Mesenchymal stem cell (in vitro differentiated cells and primary cell): ENCODE data around the gene EMC1.
A peak's percentile ranks its signal among the peaks of the same experiment; 100 is the strongest.

ENCODE experiments used
- DNase-seq: peaks from one replicate; pipeline ENCODE4 v3.0.0-alpha.2; 2013
- H2AFZ ChIP-seq: one replicate; pipeline ENCODE4 v1.6.1; 2013; ENCODE audit warnings: low read depth, mild to moderate bottlenecking, control low read depth, inconsistent platforms, low read length, moderate library complexity
- H2AK5ac ChIP-seq: 2 replicates; pipeline ENCODE4 v1.6.1; 2013; ENCODE audit warnings: low read length, moderate library complexity, mild to moderate bottlenecking, inconsistent platforms; ENCODE audit not compliant: severe bottlenecking
- H2BK120ac ChIP-seq: one replicate; pipeline ENCODE4 v1.6.1; 2013; ENCODE audit warnings: low read depth, mild to moderate bottlenecking, inconsistent platforms, low read length, moderate library complexity
- H2BK12ac ChIP-seq, 2 experiments: one replicate each; pipeline ENCODE4 v1.6.1; 2013; ENCODE audit warnings: inconsistent platforms in 2 of 2, low read length in 2 of 2, mild to moderate bottlenecking in 2 of 2, moderate library complexity in 2 of 2, control low read depth in 1 of 2
- H2BK15ac ChIP-seq: one replicate; pipeline ENCODE4 v1.6.1; 2013; ENCODE audit warnings: mild to moderate bottlenecking, low read depth, inconsistent platforms; ENCODE audit not compliant: poor library complexity, severe bottlenecking
- H2BK5ac ChIP-seq: 2 replicates; pipeline ENCODE4 v1.6.1; 2013; ENCODE audit warnings: low read depth, mild to moderate bottlenecking, low read length, control low read depth, inconsistent platforms; ENCODE audit not compliant: poor library complexity, severe bottlenecking
- H3K14ac ChIP-seq, 2 experiments: one replicate each; pipeline ENCODE4 v1.6.1; 2013; ENCODE audit warnings: inconsistent platforms in 2 of 2, low read length in 2 of 2, control low read depth in 1 of 2, mild to moderate bottlenecking in 1 of 2, moderate library complexity in 1 of 2
- H3K18ac ChIP-seq, 2 experiments: one replicate each; pipeline ENCODE4 v1.6.1; 2013; ENCODE audit warnings: inconsistent platforms in 2 of 2, low read length in 2 of 2, control low read depth in 1 of 2, low read depth in 1 of 2, mild to moderate bottlenecking in 1 of 2
- H3K23ac ChIP-seq, 2 experiments: one replicate each; pipeline ENCODE4 v1.6.1; 2013; ENCODE audit warnings: inconsistent platforms in 2 of 2, low read length in 2 of 2, mild to moderate bottlenecking in 2 of 2, moderate library complexity in 2 of 2, control low read depth in 1 of 2
- H3K27ac ChIP-seq: 2 replicates; pipeline ENCODE4 v1.5.1; 2013; ENCODE audit warnings: mild to moderate bottlenecking, moderate library complexity, low read length, control low read depth, inconsistent platforms; ENCODE audit not compliant: poor library complexity, severe bottlenecking
- H3K27me3 ChIP-seq, 2 experiments: 2 replicates each; pipeline versions ENCODE4 v1.6.1 to v1.7.0; 2013; ENCODE audit warnings: low read length in 2 of 2, mild to moderate bottlenecking in 2 of 2, moderate library complexity in 2 of 2, control low read depth in 1 of 2, inconsistent platforms in 1 of 2; ENCODE audit not compliant: control insufficient read depth in 1 of 2, insufficient read depth in 1 of 2
- H3K36me3 ChIP-seq, 2 experiments: 2 replicates each; pipeline versions ENCODE4 v1.6.1 to v1.7.0; 2013; ENCODE audit warnings: low read length in 2 of 2, control low read depth in 1 of 2, inconsistent platforms in 1 of 2, low read depth in 1 of 2, mild to moderate bottlenecking in 1 of 2; ENCODE audit not compliant: insufficient read depth in 2 of 2, control insufficient read depth in 1 of 2
- H3K4ac ChIP-seq, 2 experiments: one replicate each; pipeline ENCODE4 v1.6.1; 2013; ENCODE audit warnings: inconsistent platforms in 2 of 2, low read length in 2 of 2, mild to moderate bottlenecking in 2 of 2, moderate library complexity in 2 of 2, control low read depth in 1 of 2, low read depth in 1 of 2
- H3K4me1 ChIP-seq: 2 replicates; pipeline ENCODE4 v1.6.1; 2013; ENCODE audit warnings: low read depth, low read length, control low read depth; ENCODE audit not compliant: control insufficient read depth, insufficient read depth
- H3K4me2 ChIP-seq: 2 replicates; pipeline ENCODE4 v1.6.1; 2013; ENCODE audit warnings: low read length, mild to moderate bottlenecking, inconsistent platforms; ENCODE audit not compliant: poor library complexity, severe bottlenecking
- H3K4me3 ChIP-seq, 2 experiments: 2 replicates each; pipeline versions ENCODE4 v1.5.1 to v1.7.0; 2013; ENCODE audit warnings: low read length in 2 of 2, mild to moderate bottlenecking in 2 of 2, control low read depth in 1 of 2, low read depth in 1 of 2; ENCODE audit not compliant: insufficient read depth in 1 of 2
- H3K79me1 ChIP-seq: replicated peaks from 2 replicates; pipeline ENCODE4 v1.6.1; 2013; ENCODE audit warnings: mild to moderate bottlenecking, control low read depth, low read length, inconsistent platforms; ENCODE audit not compliant: poor library complexity, severe bottlenecking
- H3K9ac ChIP-seq: 2 replicates; pipeline ENCODE4 v1.7.0; 2013; ENCODE audit warnings: mild to moderate bottlenecking, low read length, moderate library complexity
- H3K9me3 ChIP-seq: 2 replicates; pipeline ENCODE4 v1.7.0; 2013; ENCODE audit warnings: mild to moderate bottlenecking, low read length; ENCODE audit not compliant: control insufficient read depth
- H4K8ac ChIP-seq: one replicate; pipeline ENCODE4 v1.6.1; 2013; ENCODE audit warnings: inconsistent platforms, mild to moderate bottlenecking, low read length, moderate library complexity
- H4K91ac ChIP-seq: one replicate; pipeline ENCODE4 v1.6.1; 2013; ENCODE audit warnings: mild to moderate bottlenecking, low read length, inconsistent platforms
- WGBS: methylation state at CpG from one replicate; pipeline ENCODE4 v1.1.7; 2013; ENCODE audit warnings: mixed read lengths; 5-methylcytosine and 5-hydroxymethylcytosine counted together

EMC1 gene

DNA sequence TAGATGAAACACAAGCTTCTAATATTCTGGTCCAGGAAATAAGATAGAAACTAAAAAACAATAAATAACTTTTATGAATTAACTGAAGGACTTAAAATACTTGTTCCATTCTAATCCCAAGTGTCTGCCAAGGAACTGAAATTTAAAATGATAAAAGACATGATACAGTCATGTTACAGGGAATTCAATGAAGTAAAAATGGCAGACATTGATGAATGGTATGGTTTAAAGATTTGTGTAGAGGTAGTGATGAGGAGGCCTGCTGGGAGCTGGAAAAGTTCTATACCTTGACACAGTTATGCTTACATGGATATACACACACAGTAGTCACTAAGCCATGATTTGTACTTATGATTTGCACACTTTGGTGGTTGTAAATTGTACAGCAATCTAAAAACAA lies 39.2 kb downstream of the EMC1 start:
- no peak for DNase-seq
- no peaks in the 10 kb centered on the region for H3K9me3 ChIP-seq
- H3K9ac ChIP-seq: peak overlapping the region; percentile 99
- no peak overlapping the region for H2BK5ac ChIP-seq
- H3K27ac ChIP-seq: no peak overlapping the region
- no peak overlapping the region for H2BK12ac ChIP-seq
- H2BK15ac ChIP-seq: no peak overlapping the region
- H3K36me3 ChIP-seq: peaks cover 10 to 28% of the 10 kb centered on the region in 2 experiments
- H2AFZ ChIP-seq: no peak overlapping the region
- H3K4ac ChIP-seq: no peak overlapping the region
- no peak overlapping the region for H3K14ac ChIP-seq
- no peak overlapping the region for H3K18ac ChIP-seq
- H2AK5ac ChIP-seq: no peak overlapping the region
- H3K4me2 ChIP-seq: no peak overlapping the region
- peaks cover 4% of the 10 kb centered on the region for H3K4me1 ChIP-seq
- H3K79me1 ChIP-seq: peaks cover 10% of the 10 kb centered on the region
- no peak overlapping the region for H2BK120ac ChIP-seq
- H3K27me3 ChIP-seq: no peaks in the 10 kb centered on the region
- H4K91ac ChIP-seq: no peak overlapping the region
- no peak overlapping the region for H3K4me3 ChIP-seq
- H4K8ac ChIP-seq: no peak overlapping the region
- no peak overlapping the region for H3K23ac ChIP-seq

DNA sequence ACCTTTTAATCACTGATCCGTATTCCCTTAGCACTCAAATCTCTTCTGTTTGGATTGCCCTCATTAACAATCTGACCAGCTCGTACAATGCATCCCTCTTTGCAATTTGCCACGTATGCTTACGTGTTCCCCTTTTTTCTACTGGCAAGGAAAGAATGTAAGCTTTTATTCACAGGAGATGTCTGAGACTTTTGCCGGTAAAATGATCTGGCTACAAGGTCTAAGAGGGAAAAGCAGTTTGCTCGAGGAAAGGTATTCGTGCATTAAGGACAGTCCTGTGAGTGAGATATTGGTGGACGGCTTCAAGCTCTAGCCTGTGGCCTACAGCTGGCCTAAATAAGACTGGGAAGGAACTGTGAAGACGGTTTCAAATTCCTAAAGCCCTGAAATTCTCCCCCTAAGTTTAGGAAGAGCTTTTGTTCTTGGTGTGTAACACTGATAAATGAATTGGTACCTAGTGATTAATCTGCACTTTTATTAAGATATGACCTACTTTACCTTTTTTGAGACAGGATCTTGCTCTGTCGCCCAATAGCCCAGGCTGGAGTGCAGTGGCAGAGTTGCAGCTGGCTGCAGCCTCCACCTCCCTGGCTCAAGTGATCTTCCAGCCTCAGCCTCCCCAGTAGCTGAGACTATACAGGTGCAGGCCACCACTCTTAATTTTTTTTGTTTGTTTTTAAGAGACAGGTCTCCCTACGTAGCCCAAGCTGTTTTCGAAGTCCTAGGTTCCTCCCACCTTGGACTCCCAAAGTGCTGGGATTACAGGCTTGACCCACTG lies 40.4 kb downstream of the EMC1 start:
- Histone ChIP-seq H3K18ac (peak overlapping the region in 1 of 2 experiments; percentile 97), H3K79me1 (peaks cover 6% of the 10 kb centered on the region), H2BK15ac (no peak overlapping the region), H3K4me1 (peaks cover 7% of the 10 kb centered on the region), H2BK5ac (no peak overlapping the region), H3K36me3 (peaks cover 4 to 17% of the 10 kb centered on the region in 2 experiments), H2BK120ac (no peak overlapping the region), H4K8ac (no peak overlapping the region), H2BK12ac (no peak overlapping the region), H3K9ac (peak overlapping the region; percentile 99), H3K27ac (peak overlapping the region; percentile 90), H3K9me3 (no peaks in the 10 kb centered on the region), H3K14ac (no peak overlapping the region), H2AFZ (no peak overlapping the region), H3K23ac (no peak overlapping the region), H3K4me3 (peak overlapping the region; percentile 37 to 100), H3K4ac (no peak overlapping the region), H3K27me3 (no peaks in the 10 kb centered on the region), H4K91ac (no peak overlapping the region), H2AK5ac (peak overlapping the region; percentile 53), H3K4me2 (peak overlapping the region; percentile 93)
- WGBS: 27% methylated on average over 11 of the region's 12 CpGs
- peak; percentile 57 for DNase-seq

DNA sequence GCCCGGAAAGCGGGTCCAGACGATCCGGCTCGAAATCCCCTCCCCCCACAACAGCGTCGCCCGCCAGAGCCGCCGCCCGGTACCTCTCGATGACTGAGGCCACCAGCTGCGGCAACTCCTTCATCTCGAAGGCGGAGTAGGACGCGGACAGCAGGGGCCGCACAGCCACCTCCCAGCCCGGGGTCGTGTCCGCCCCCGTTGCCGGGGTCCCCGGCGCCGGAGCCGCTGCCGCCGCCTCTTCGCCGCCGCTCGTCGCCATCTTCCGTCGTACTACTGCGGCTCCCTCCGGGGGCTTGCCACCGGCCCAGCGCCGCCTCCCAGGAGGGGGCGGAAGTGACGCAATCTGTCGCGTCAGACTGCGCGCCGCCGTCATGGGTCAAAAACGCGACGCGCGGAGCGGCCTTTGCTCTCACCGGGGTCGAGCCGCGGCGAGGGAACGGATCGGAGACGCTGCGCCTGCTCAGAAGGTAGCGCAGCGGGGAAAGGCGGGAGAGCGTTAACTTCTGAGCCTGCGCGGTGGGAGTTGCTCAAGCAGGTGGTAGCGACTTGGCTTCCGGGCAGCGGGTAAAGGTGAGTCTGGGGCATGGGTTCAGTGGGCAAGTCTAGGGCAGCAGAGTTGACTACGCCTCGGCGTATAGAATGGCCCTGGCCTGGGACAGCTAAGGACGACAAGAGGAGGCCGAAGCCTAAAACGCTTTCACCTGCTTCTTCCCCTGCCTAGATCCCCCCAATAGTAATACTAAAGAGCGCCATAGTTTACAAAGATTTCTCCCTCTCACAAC lies 41.1 kb downstream of the EMC1 start, which contains the start of gene UBR4:
Gene UBR4 (minus strand): TSS at position 277 of the 782 bp plus-strand sequence. CDS start 18 bp downstream, at position 259.
- Histone ChIP-seq H3K9me3 (no peaks in the 10 kb centered on the region), H3K14ac (peak within 1 kb of the TSS; percentile 9 to 98), H2AK5ac (peak within 1 kb of the TSS; percentile 75), H2BK5ac (peak within 1 kb of the TSS; percentile 88), H3K79me1 (peaks cover 5% of the 10 kb centered on the region), H2BK12ac (peak within 1 kb of the TSS in 1 of 2 experiments; percentile 71), H3K4me1 (peaks cover 7% of the 10 kb centered on the region), H3K36me3 (peaks cover 0 to 15% of the 10 kb centered on the region in 2 experiments), H2BK15ac (peak within 1 kb of the TSS; percentile 67), H3K4ac (peak within 1 kb of the TSS; percentile 79 to 95), H3K9ac (peak within 1 kb of the TSS; percentile 99), H3K18ac (peak within 1 kb of the TSS; percentile 93 to 99), H2BK120ac (peak within 1 kb of the TSS; percentile 93), H4K8ac (peak within 1 kb of the TSS; percentile 84), H3K4me3 (peak within 1 kb of the TSS; percentile 98 to 100), H3K27ac (peak within 1 kb of the TSS; percentile 90), H2AFZ (peak within 1 kb of the TSS; percentile 96), H3K4me2 (peak within 1 kb of the TSS; percentile 93), H3K27me3 (no peaks in the 10 kb centered on the region), H4K91ac (peak within 1 kb of the TSS; percentile 87), H3K23ac (peak within 1 kb of the TSS in 1 of 2 experiments; percentile 93)
- under 1% methylated on average over 73 of the region's 80 CpGs for WGBS
- DNase-seq: peak; percentile 96
